Cardiac septum (tissue), 1 donor: ENCODE results near the gene KCNN1. TPM values are rescaled to one million over a fixed set of nuclear protein-coding genes. Genes with fewer than 3 reads are reported as not detected.
"Not testable (repeated sequence)": the region's sequence is repeated elsewhere in the genome, so short reads cannot be mapped to it uniquely, and the experiment has no call there.

Experiments
- DNase-seq: peaks from one replicate; pipeline ENCODE4 v3.0.0-alpha.2; 2020; ENCODE audit warnings: low spot score
- intact Hi-C: fragments of 100-400 bp; cut with DNase I; formaldehyde crosslinking; loops from one replicate; pipeline ENCODE4 v1.14.0; 2022
- long read RNA-seq: library from polyadenylated mRNA; unstranded; transcript quantifications from one replicate; pipeline ENCODE4 v2.0.0, GENCODE V29; 2021
- total RNA-seq: library from RNA; stranded (reverse); fragmentation: NEBNext Ultra II Directional; extraction: Animal tissue kit (Norgen Biotek cat#: 25700); gene quantifications from one replicate; pipeline ENCODE4 v1.2.1, GENCODE V29; 2021
- donor health status: DM: no; HTN: no; CAD: no.

KCNN1 gene
- total RNA-seq = 0.19 TPM
- long read RNA-seq = 0 reads

- no peak for DNase-seq
- intact Hi-C loops = no loop called here
Observed at GRCh38 chr19:17966550-17967256, at the start of gene KCNN1. TSS of gene KCNN1 (plus strand) at chr19:17967107. CDS start at chr19:17973889, 6,782 bp downstream.

GRCh38 chr19:17918151-17918550 is 48.8 kb upstream of the KCNN1 start:
- intact Hi-C loops, DNase-seq: not testable (repeated sequence)

GRCh38 chr19:17919122-17919521 is 47.8 kb upstream of the KCNN1 start:
- intact Hi-C loops = not testable (repeated sequence)

GRCh38 chr19:17920527-17920926 is 46.4 kb upstream of the KCNN1 start:
- intact Hi-C loops = no loop called here
- no peak for DNase-seq

More at GRCh38 chr19:17919122-17919521, 47.8 kb upstream of the KCNN1 start:
- not testable (repeated sequence) for DNase-seq

- DNase-seq = no peak
- intact Hi-C loops = no loop called here
Observed at GRCh38 chr19:17922138-17922537, 44.8 kb upstream of the KCNN1 start.

GRCh38 chr19:17926044-17926443 is 40.9 kb upstream of the KCNN1 start:
- intact Hi-C loops = no loop called here
- no peak for DNase-seq

- intact Hi-C loops = no loop called here
- DNase-seq = no peak
Observed at GRCh38 chr19:17929056-17929455, 37.9 kb upstream of the KCNN1 start.

GRCh38 chr19:17931532-17932191 is 35.2 kb upstream of the KCNN1 start:
- intact Hi-C loops = loop anchor here (1.0 kb wide), 1 partner anchor 72 kb away; the partner anchor contains the start of gene RPL18A
- DNase-seq = no peak

GRCh38 chr19:17932485-17933338 is 34.2 kb upstream of the KCNN1 start, which contains the start of gene CCDC124:
TSS of gene CCDC124 (plus strand) at chr19:17933015. CDS start at chr19:17936421, 3,406 bp downstream.
- intact Hi-C loops = loop anchor here (1.0 kb wide), 1 partner anchor 73 kb away; the partner anchor contains the start of gene RPL18A
- DNase-seq = peak; percentile 94

GRCh38 chr19:17933414-17934129 is 33.3 kb upstream of the KCNN1 start:
- intact Hi-C loops = no loop called here
- DNase-seq = no peak

- DNase-seq = no peak
- intact Hi-C loops = loop anchor here (5.0 kb wide), 1 partner anchor 121 kb away; no protein-coding TSS in a partner anchor
Observed at GRCh38 chr19:17936379-17936778, 30.5 kb upstream of the KCNN1 start.

GRCh38 chr19:17937371-17937900 is 29.5 kb upstream of the KCNN1 start:
- no peak for DNase-seq
- intact Hi-C loops = loop anchor here (5.0 kb wide), 1 partner anchor 120 kb away; no protein-coding TSS in a partner anchor

GRCh38 chr19:17938092-17938845 is 28.6 kb upstream of the KCNN1 start:
- DNase-seq = peak; percentile 92
- intact Hi-C loops = loop anchor here (1.0 to 5.0 kb wide), 2 partner anchors 58 to 119 kb away; no protein-coding TSS in a partner anchor

- intact Hi-C loops = no loop called here
- DNase-seq = no peak
Observed at GRCh38 chr19:17942181-17942580, 24.7 kb upstream of the KCNN1 start.

- intact Hi-C loops = no loop called here
- DNase-seq = no peak
Observed at GRCh38 chr19:17942582-17943273, 24.2 kb upstream of the KCNN1 start.

GRCh38 chr19:17943274-17944221 is 23.4 kb upstream of the KCNN1 start:
- DNase-seq = no peak
- intact Hi-C loops = no loop called here
